Stomach (tissue), 9 donors: ENCODE data around the gene PLGRKT. TPM values are rescaled to one million over a fixed set of nuclear protein-coding genes. Genes with fewer than 3 reads are reported as not detected.

Experiments used
- DNase-seq, 2 donors: peaks; one replicate each; pipeline versions ENCODE4 v3.0.0 to v3.0.0-alpha.2; 2013 to 2019
- H3K27ac ChIP-seq, 5 donors: fragments of 200-600 bp in 4 of 5; sonication (generic) in 4 of 5; one replicate each; pipeline ENCODE4 v1.5.1; 2013 to 2019; ENCODE audit warnings: mild to moderate bottlenecking in 1 of 5, moderate library complexity in 1 of 5
- H3K27me3 ChIP-seq, 3 donors: fragments of 200-600 bp; sonication (generic); one replicate each; pipeline ENCODE4 v1.5.1; 2017 to 2019; ENCODE audit warnings: mixed run types in 1 of 3
- H3K36me3 ChIP-seq, 4 donors: fragments of 200-600 bp; sonication (generic); 1 replicate in 3 of 4; 2 replicates in 1 of 4; pipeline ENCODE4 v1.5.1; 2016 to 2019
- H3K4me1 ChIP-seq, 4 donors: fragments of 200-600 bp; sonication (generic); one replicate each; pipeline ENCODE4 v1.5.1; 2016 to 2019
- H3K4me3 ChIP-seq, 4 donors: fragments of 200-600 bp; sonication (generic) in 3 of 4; one replicate each; pipeline ENCODE4 v1.5.1; 2016 to 2019; ENCODE audit warnings: mild to moderate bottlenecking in 1 of 4
- H3K9me3 ChIP-seq, 4 donors: fragments of 200-600 bp; sonication (generic); one replicate each; pipeline ENCODE4 v1.5.1; 2016 to 2019
- EP300 ChIP-seq: sonication (generic); formaldehyde crosslinking; IDR thresholded peaks from one replicate; pipeline ENCODE4 v1.6.1; 2017; ENCODE audit warnings: antibody characterized with exemption
- POLR2A ChIP-seq, 4 donors: fragments of 450-650 bp; IDR thresholded peaks; one replicate each; pipeline ENCODE4 v1.6.1; 2016; ENCODE audit warnings: antibody characterized with exemption in 4 of 4, control low read depth in 2 of 4, mild to moderate bottlenecking in 1 of 4, moderate library complexity in 1 of 4
- POLR2AphosphoS5 ChIP-seq, 3 donors: sonication (generic); formaldehyde crosslinking; IDR thresholded peaks; one replicate each; pipeline ENCODE4 v1.6.1; 2016; ENCODE audit warnings: antibody characterized with exemption in 3 of 3
- WGBS, 5 donors: extraction: QIAGEN DNeasy Blood & Tissue Kit in 3 of 5; methylation state at CpG; one replicate each; pipeline versions ENCODE4 v1.1.5 to v1.1.7; 2013 to 2018; 5-methylcytosine and 5-hydroxymethylcytosine counted together
- intact Hi-C: fragments of 100-400 bp; cut with DNase I; formaldehyde crosslinking; loops from one replicate; pipeline ENCODE4 v1.15.1; 2023; ENCODE audit warnings: low total_unique reads
- polyA plus RNA-seq, 3 donors: library from polyadenylated mRNA; stranded (reverse); fragments of 200-250 nt; gene quantifications; one replicate each; pipeline ENCODE4 v1.2.3, GENCODE V29; 2013
- total RNA-seq, 5 donors: library from RNA; depleted of rRNA; stranded (reverse); fragments of >200 nt; gene quantifications; one replicate each; pipeline versions ENCODE4 v1.1.0 to v1.2.3, GENCODE V29; 2014 to 2016
- TF ChIP-seq, protein P1 (sequence below), 7 experiments: fragments of 450-650 bp in 4 of 7; fragments of 200-600 bp in 3 of 7; sonication (generic) in 3 of 7; IDR thresholded peaks; one replicate each; pipeline ENCODE4 v1.5.1; 2016 to 2019; ENCODE audit warnings: antibody characterized with exemption in 7 of 7, control low read depth in 2 of 7, mild to moderate bottlenecking in 1 of 7
- donor health status: healthy with polysubstance abuse.
- donor health status: Bipolar disorder and iron deficiency.
- donor health status: healthy.

PLGRKT gene
- total and polyA plus RNA-seq, 8 donors = 1.2 to 69.6 (median 15.7) TPM; not detected in 1

DNA sequence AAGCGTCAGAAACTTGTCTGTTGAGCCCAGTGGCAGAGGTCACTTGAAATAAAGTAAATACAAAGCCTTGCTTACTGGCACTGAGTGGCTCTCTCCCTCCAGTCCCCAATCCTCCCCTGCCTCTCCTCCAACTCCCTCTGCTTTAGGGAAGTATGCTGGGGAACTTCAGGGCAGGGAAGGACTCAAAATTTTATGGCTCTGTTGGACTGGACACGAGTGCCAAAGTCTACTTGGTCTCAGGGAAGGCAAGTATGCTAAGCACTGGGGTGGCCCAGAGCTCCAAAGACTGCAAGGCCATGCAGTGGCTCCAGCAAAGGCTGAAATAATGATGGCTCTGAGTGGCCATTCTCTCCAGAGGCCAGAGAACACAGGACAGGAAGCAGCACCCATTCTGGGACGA, 9.6 kb downstream of the PLGRKT start:
- 65 to 77% (median 74%) methylated on average over 3 of the region's 3 CpGs for WGBS, 5 donors
- Histone ChIP-seq H3K4me3 (no peak overlapping the region), H3K27me3 (no peaks in the 10 kb centered on the region), H3K27ac (no peak overlapping the region), H3K4me1 (no peaks in the 10 kb centered on the region), H3K9me3 (no peaks in the 10 kb centered on the region), H3K36me3 (peaks cover 0 to 42% (median 29%) of the 10 kb centered on the region in 4 donors)
- intact Hi-C loops = no loop called here
- TF ChIP-seq, protein P1, sequence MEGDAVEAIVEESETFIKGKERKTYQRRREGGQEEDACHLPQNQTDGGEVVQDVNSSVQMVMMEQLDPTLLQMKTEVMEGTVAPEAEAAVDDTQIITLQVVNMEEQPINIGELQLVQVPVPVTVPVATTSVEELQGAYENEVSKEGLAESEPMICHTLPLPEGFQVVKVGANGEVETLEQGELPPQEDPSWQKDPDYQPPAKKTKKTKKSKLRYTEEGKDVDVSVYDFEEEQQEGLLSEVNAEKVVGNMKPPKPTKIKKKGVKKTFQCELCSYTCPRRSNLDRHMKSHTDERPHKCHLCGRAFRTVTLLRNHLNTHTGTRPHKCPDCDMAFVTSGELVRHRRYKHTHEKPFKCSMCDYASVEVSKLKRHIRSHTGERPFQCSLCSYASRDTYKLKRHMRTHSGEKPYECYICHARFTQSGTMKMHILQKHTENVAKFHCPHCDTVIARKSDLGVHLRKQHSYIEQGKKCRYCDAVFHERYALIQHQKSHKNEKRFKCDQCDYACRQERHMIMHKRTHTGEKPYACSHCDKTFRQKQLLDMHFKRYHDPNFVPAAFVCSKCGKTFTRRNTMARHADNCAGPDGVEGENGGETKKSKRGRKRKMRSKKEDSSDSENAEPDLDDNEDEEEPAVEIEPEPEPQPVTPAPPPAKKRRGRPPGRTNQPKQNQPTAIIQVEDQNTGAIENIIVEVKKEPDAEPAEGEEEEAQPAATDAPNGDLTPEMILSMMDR (IDR thresholded peaks at IDR 0.05) = no peak
- TF ChIP-seq EP300 (no peak), POLR2A (IDR thresholded peaks at IDR 0.05) (no peak), POLR2AphosphoS5 (IDR thresholded peaks at IDR 0.05) (no peak)
- DNase-seq = no peak

- no peak overlapping the region for H3K4me3 ChIP-seq
- H3K4me1 ChIP-seq = no peaks in the 10 kb centered on the region
- peaks cover 0 to 31% (median 22%) of the 10 kb centered on the region in 4 donors for H3K36me3 ChIP-seq
- H3K27me3 ChIP-seq = no peaks in the 10 kb centered on the region
- no peak overlapping the region for H3K27ac ChIP-seq
- DNase-seq = no peak
- TF ChIP-seq POLR2A (IDR thresholded peaks at IDR 0.05) = no peak
- TF ChIP-seq EP300 = no peak
- no peak for TF ChIP-seq POLR2AphosphoS5 (IDR thresholded peaks at IDR 0.05)
- TF ChIP-seq, protein P1 (IDR thresholded peaks at IDR 0.05) = no peak
- no peaks in the 10 kb centered on the region for H3K9me3 ChIP-seq
- intact Hi-C loops = no loop called here
These were observed 10.7 kb downstream of the PLGRKT start for GRCh38 chr9:5427005-5427404.

GRCh38 chr9:5425006-5425628, 12.6 kb downstream of the PLGRKT start:
- Histone ChIP-seq H3K36me3 (peaks cover 0 to 18% (median 11%) of the 10 kb centered on the region in 4 donors), H3K27ac (no peak overlapping the region), H3K27me3 (no peaks in the 10 kb centered on the region), H3K4me1 (no peaks in the 10 kb centered on the region), H3K4me3 (no peak overlapping the region), H3K9me3 (no peaks in the 10 kb centered on the region)
- peak in 1 of 2 donors; percentile 12 for DNase-seq
- TF ChIP-seq POLR2A (IDR thresholded peaks at IDR 0.05) (no peak), POLR2AphosphoS5 (IDR thresholded peaks at IDR 0.05) (no peak), EP300 (no peak)
- TF ChIP-seq, protein P1 (IDR thresholded peaks at IDR 0.05) = peak in 3 of 7 experiments; percentile 13 to 25 (median 20)
- WGBS, 5 donors = 63 to 93% (median 91%) methylated on average over 2 of the region's 2 CpGs
- intact Hi-C loops = no loop called here

DNA sequence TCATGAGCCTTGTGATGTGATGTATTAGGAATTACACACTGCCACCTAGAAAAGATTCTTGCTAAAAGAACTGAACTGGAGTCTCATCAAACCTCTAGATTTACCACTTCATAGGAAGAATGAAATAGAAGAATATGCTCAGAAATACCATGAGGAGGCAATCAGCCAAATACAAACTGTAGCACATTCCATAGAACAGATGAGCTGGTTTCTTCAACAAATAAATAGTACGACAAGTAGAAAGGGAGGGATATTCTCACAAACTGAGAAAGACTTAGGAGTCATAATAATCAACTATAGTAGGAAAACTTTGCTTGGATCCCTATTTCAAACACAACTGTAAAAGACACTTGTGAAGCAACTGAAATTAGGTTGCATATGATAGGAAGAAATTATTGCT, 15.4 kb downstream of the PLGRKT start:
- Histone ChIP-seq H3K36me3 (peaks cover 0 to 15% (median 15%) of the 10 kb centered on the region in 4 donors), H3K27ac (no peak overlapping the region), H3K4me3 (no peak overlapping the region), H3K4me1 (no peaks in the 10 kb centered on the region), H3K9me3 (no peaks in the 10 kb centered on the region), H3K27me3 (no peaks in the 10 kb centered on the region)
- intact Hi-C loops = no loop called here
- WGBS, 5 donors = 87 to 92% (median 90%) methylated on average over 1 of the region's 1 CpG
- DNase-seq = no peak
- no peak for TF ChIP-seq POLR2AphosphoS5 (IDR thresholded peaks at IDR 0.05)
- no peak for TF ChIP-seq POLR2A (IDR thresholded peaks at IDR 0.05)
- TF ChIP-seq, protein P1 (IDR thresholded peaks at IDR 0.05) = no peak
- no peak for TF ChIP-seq EP300
